OCI-LY7 (cell line): Measurements from ENCODE around the gene ECSIT. TPM values are rescaled to one million over a fixed set of nuclear protein-coding genes. Genes with fewer than 3 reads are reported as not detected.

ENCODE experiments used
- BruUV-seq: library from RNA; stranded (reverse); fragments of 400-500 nt; replicated peaks from 2 replicates; lab custom pipeline; 2021; lab: Mats Ljungman, UMichigan
- CTCF ChIA-PET: fragments of 300-600 bp; sonication (Branson Sonifier 250); formaldehyde crosslinking; loops from one replicate; lab custom pipeline; 2022; ENCODE audit warnings: antibody characterized with exemption; ENCODE audit not compliant: unreplicated experiment; lab: Charles Lee
- POLR2A ChIA-PET: fragments of 300-600 bp; sonication (Branson Sonifier 250); formaldehyde crosslinking; loops from one replicate; lab custom pipeline; 2022; ENCODE audit warnings: antibody characterized with exemption; lab: Charles Lee
- DNase-seq: peaks from one replicate; pipeline ENCODE4 v3.0.0-alpha.2; 2015; ENCODE audit warnings: low spot score
- H2AFZ ChIP-seq: fragments of 200-600 bp; sonication (generic), shearing (Covaris generic); 2 replicates; pipeline ENCODE4 v1.6.1; 2014; ENCODE audit warnings: mild to moderate bottlenecking, antibody characterized with exemption, low read length, moderate library complexity
- H3K27ac ChIP-seq: fragments of 200-600 bp; sonication (generic); 2 replicates; pipeline ENCODE4 v1.5.1; 2014; ENCODE audit warnings: mixed run types, low read depth, mild to moderate bottlenecking, moderate library complexity, low read length, inconsistent platforms; ENCODE audit not compliant: poor library complexity, severe bottlenecking
- H3K36me3 ChIP-seq: fragments of 200-600 bp; sonication (generic); 2 replicates; pipeline ENCODE4 v1.6.1; 2014; ENCODE audit warnings: mild to moderate bottlenecking, antibody characterized with exemption, low read length, moderate library complexity, mixed read lengths; ENCODE audit not compliant: insufficient read depth
- H3K4me1 ChIP-seq: fragments of 200-600 bp; sonication (generic); 2 replicates; pipeline ENCODE4 v1.5.1; 2014; ENCODE audit warnings: mild to moderate bottlenecking, low read length; ENCODE audit not compliant: insufficient read depth, poor library complexity, severe bottlenecking
- H3K4me2 ChIP-seq: fragments of 200-600 bp; sonication (generic); 2 replicates; pipeline ENCODE4 v1.6.1; 2014; ENCODE audit warnings: mild to moderate bottlenecking, low read length
- H3K4me3 ChIP-seq: fragments of 200-600 bp; sonication (generic); 2 replicates; pipeline ENCODE4 v1.5.1; 2014; ENCODE audit warnings: mild to moderate bottlenecking, low read depth, low read length; ENCODE audit not compliant: poor library complexity, severe bottlenecking
- H3K79me2 ChIP-seq: fragments of 200-600 bp; sonication (generic); 2 replicates; pipeline ENCODE4 v1.6.1; 2016; ENCODE audit warnings: low read depth, mild to moderate bottlenecking, low read length, moderate library complexity, mixed read lengths; ENCODE audit not compliant: insufficient read depth
- H3K9me2 ChIP-seq: fragments of 200-600 bp; sonication (generic); 2 replicates; pipeline ENCODE4 v1.6.1; 2016; ENCODE audit warnings: mild to moderate bottlenecking, low read length, mixed read lengths; ENCODE audit not compliant: insufficient read depth
- H3K9me3 ChIP-seq: fragments of 200-600 bp; sonication (generic); 2 replicates; pipeline ENCODE4 v1.6.1; 2014; ENCODE audit warnings: mild to moderate bottlenecking, mixed run types, low read length, mixed read lengths
- H4K20me1 ChIP-seq: fragments of 200-600 bp; sonication (generic); 2 replicates; pipeline ENCODE4 v1.6.1; 2014; ENCODE audit warnings: mild to moderate bottlenecking, antibody characterized with exemption, low read length, moderate library complexity, mixed read lengths; ENCODE audit not compliant: insufficient read depth
- EZH2phosphoT487 ChIP-seq: fragments of 200-600 bp; sonication (generic); IDR thresholded peaks from 2 replicates; pipeline ENCODE4 v1.6.1; 2018; ENCODE audit warnings: low read depth, borderline replicate concordance, mild to moderate bottlenecking, mixed run types, antibody characterized with exemption, low read length, moderate library complexity, mixed read lengths
- intact Hi-C: fragments of 100-400 bp; cut with micrococcal nuclease; formaldehyde crosslinking; loops from one replicate; pipeline ENCODE4 v1.10.0; 2022; ENCODE audit not compliant: unreplicated experiment
- total RNA-seq, 2 experiments: library from RNA; depleted of rRNA in 1 of 2; stranded (reverse); fragments of >200 nt in 1 of 2; shearing (Covaris generic) in 1 of 2; gene quantifications; 2 replicates each; pipeline ENCODE4 v1.2.3, GENCODE V29; 2014 to 2022
- TF ChIP-seq, protein P1 (sequence below): fragments of 200-600 bp; sonication (generic); conservative IDR thresholded peaks from 2 replicates; pipeline ENCODE4 v1.5.1; 2014; ENCODE audit warnings: mild to moderate bottlenecking, antibody characterized with exemption, low read length, moderate library complexity, mixed read lengths

Gene ECSIT
- total RNA-seq, 2 experiments from 2014 or later, result 40.6 to 59.5 TPM

- peaks cover 10% of the 10 kb centered on the region; the same call in 1 of the 2 replicates for H4K20me1 ChIP-seq
- ChIA-PET POLR2A (no interaction called here), CTCF (no interaction called here)
- H3K36me3 ChIP-seq, result peaks cover 47% of the 10 kb centered on the region
- H3K4me1 ChIP-seq, result peaks cover 61% of the 10 kb centered on the region
- H3K27ac ChIP-seq, result no peak overlapping the region
- H3K9me3 ChIP-seq, result no peaks in the 10 kb centered on the region
- BruUV-seq, result no TSS peak
- no peak for DNase-seq
- H3K4me3 ChIP-seq, result no peak overlapping the region
- TF ChIP-seq EZH2phosphoT487, result no peak
- TF ChIP-seq, protein P1, sequence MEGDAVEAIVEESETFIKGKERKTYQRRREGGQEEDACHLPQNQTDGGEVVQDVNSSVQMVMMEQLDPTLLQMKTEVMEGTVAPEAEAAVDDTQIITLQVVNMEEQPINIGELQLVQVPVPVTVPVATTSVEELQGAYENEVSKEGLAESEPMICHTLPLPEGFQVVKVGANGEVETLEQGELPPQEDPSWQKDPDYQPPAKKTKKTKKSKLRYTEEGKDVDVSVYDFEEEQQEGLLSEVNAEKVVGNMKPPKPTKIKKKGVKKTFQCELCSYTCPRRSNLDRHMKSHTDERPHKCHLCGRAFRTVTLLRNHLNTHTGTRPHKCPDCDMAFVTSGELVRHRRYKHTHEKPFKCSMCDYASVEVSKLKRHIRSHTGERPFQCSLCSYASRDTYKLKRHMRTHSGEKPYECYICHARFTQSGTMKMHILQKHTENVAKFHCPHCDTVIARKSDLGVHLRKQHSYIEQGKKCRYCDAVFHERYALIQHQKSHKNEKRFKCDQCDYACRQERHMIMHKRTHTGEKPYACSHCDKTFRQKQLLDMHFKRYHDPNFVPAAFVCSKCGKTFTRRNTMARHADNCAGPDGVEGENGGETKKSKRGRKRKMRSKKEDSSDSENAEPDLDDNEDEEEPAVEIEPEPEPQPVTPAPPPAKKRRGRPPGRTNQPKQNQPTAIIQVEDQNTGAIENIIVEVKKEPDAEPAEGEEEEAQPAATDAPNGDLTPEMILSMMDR, result no peak
- H3K79me2 ChIP-seq, result peaks cover 46% of the 10 kb centered on the region
- peak overlapping the region; percentile 19 for H3K4me2 ChIP-seq
- no peak overlapping the region for H2AFZ ChIP-seq
- H3K9me2 ChIP-seq, result no peaks in the 10 kb centered on the region
- intact Hi-C loops, result no loop called here
Observed at GRCh38 chr19:11556634-11557420, 27.9 kb upstream of the ECSIT start.

DNA sequence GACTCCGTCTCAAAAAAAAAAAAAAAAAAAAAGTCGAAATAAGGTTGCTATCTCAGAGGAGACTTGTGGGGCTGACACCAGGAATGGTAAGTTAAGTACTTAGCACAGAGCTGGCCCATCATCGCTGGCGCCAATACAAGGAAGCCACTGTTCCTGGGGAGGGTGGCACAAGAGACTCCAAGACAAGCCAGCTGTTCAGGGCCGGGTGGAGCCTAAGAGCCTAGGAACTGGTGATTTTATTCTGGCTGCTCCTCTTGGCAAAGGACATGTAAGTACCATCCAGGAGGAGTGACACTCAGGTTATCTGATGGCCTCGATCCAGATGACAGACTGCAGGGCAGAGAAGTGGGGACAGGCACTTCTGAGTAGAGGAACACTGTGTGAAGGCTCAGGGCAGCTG lies 26.3 kb upstream of the ECSIT start:
- peaks cover 41% of the 10 kb centered on the region for H3K79me2 ChIP-seq
- TF ChIP-seq EZH2phosphoT487, result no peak
- TF ChIP-seq, protein P1, result no peak
- DNase-seq, result no peak
- CTCF ChIA-PET, result no interaction called here
- no peaks in the 10 kb centered on the region for H3K9me3 ChIP-seq
- H4K20me1 ChIP-seq, result peaks cover 10% of the 10 kb centered on the region; the same call in 1 of the 2 replicates
- no TSS peak for BruUV-seq
- no peak overlapping the region for H2AFZ ChIP-seq
- H3K4me1 ChIP-seq, result peaks cover 50% of the 10 kb centered on the region
- no peak overlapping the region for H3K27ac ChIP-seq
- no peak overlapping the region for H3K4me2 ChIP-seq
- intact Hi-C loops, result no loop called here
- no peaks in the 10 kb centered on the region for H3K9me2 ChIP-seq
- H3K4me3 ChIP-seq, result no peak overlapping the region
- H3K36me3 ChIP-seq, result peaks cover 51% of the 10 kb centered on the region
- POLR2A ChIA-PET, result no interaction called here

DNA sequence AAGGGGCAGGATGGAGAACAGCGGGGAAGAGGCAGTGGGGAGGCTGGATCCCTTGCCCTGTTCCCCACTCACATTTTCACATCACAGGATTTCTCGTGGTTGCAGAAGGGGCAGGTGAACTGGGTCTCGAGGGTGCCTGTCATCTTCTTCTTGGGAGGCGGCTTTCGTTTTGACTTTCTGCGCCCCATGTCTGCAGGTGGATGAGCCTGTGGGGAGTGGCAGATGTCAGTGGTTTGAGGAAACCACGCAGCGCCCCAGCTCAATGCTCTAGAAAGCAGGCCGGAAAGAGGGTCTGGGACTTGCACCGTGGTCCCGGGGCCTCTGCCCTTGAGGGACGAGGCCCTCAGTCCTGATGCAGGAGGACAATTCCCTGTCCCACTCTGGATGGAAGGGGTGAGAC lies 25.2 kb upstream of the ECSIT start:
- ChIA-PET POLR2A (interaction anchor here (0.7 kb wide), 1 partner anchor 61 kb away, joined by 5 read pairs; no protein-coding TSS in a partner anchor), CTCF (no interaction called here)
- intact Hi-C loops, result loop anchor here (5.0 kb wide), 1 partner anchor 33 kb away; no protein-coding TSS in a partner anchor

More for the DNA sequence above, 25.2 kb upstream of the ECSIT start:
- TF ChIP-seq EZH2phosphoT487, result no peak
- TF ChIP-seq, protein P1, result no peak
- H3K4me2 ChIP-seq, result peak overlapping the region; percentile 69
- peak overlapping the region; percentile 67 for H3K27ac ChIP-seq
- H3K9me3 ChIP-seq, result no peaks in the 10 kb centered on the region
- H4K20me1 ChIP-seq, result peaks cover 10% of the 10 kb centered on the region; the same call in 1 of the 2 replicates
- no peak overlapping the region for H3K4me3 ChIP-seq
- H3K79me2 ChIP-seq, result peaks cover 31% of the 10 kb centered on the region
- H2AFZ ChIP-seq, result no peak overlapping the region
- no TSS peak for BruUV-seq
- H3K4me1 ChIP-seq, result peaks cover 48% of the 10 kb centered on the region
- peaks cover 51% of the 10 kb centered on the region for H3K36me3 ChIP-seq
- no peaks in the 10 kb centered on the region for H3K9me2 ChIP-seq
- peak; percentile 63 for DNase-seq
